ENCODE measurements around the gene CPS1. TPM values are rescaled to one million over a fixed set of nuclear protein-coding genes. Genes with fewer than 3 reads are reported as not detected.

CPS1 gene
- total and polyA plus RNA-seq, 2 donors (not counting 3 experiments of a cell fraction or from before 2014, with no cell fraction given) = 0.18 to 0.53 TPM

DNA sequence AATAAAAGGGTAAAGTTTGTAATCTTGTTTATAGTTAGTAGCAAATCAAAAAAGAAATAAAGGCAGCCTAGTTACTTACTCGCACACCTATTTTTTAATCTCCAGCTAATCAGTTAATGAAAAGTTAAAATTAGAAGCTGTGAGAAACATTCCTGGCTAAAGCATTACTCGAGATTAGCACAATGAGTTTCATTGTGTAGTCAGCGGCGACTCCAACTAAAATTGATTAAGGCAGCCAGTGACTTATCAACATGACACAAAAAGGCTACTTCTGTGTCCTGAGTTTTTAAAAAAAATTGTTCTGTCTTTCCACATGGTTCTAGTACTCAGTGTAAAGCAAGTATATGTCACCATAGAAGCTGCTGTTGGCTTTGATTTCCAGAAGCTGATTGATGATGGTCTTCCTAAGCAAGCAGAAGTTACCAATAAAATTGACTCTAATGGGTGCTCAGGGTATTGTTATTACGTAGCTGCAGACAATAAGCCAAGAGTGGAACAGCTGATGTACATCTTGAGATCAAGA, 159.2 kb downstream of the CPS1 start:
- H3K9me3 ChIP-seq (replicated peaks; ENCODE audit: control insufficient read depth, insufficient read depth, low read length) = no peaks in the 10 kb centered on the region
- no peak for DNase-seq (ENCODE audit: low read depth, low spot score)
- ChIA-PET POLR2A (no interaction called here), CTCF (no interaction called here)
- H3K79me2 ChIP-seq (ENCODE audit: control insufficient read depth, insufficient read depth, low read length) = no peaks in the 10 kb centered on the region
- dilution Hi-C loops (cut with MboI; ENCODE audit: extremely low pct_ligation_motif_present, low sequenced_read_pairs) = no loop called here
- H3K9ac ChIP-seq (replicated peaks; ENCODE audit: extremely low read depth, insufficient read depth, low read length) = no peak overlapping the region
- no peaks in the 10 kb centered on the region for H4K20me1 ChIP-seq (replicated peaks; ENCODE audit: control insufficient read depth, extremely low read depth, insufficient read depth, low read length)
- no peak overlapping the region for H3K4me3 ChIP-seq (replicated peaks in 1 of 3; ENCODE audit: insufficient read depth in 1 of 3, low read depth in 1 of 3, low read length in 3 of 3)
- H3K27ac ChIP-seq (ENCODE audit: insufficient read depth, low read depth, low read length) = no peak overlapping the region
- H2AFZ ChIP-seq (ENCODE audit: low read depth, low read length) = no peak overlapping the region
- no peaks in the 10 kb centered on the region for H3K4me1 ChIP-seq (ENCODE audit: control insufficient read depth, extremely low read depth, insufficient read depth, low read length)
- no peaks in the 10 kb centered on the region for H3K27me3 ChIP-seq (ENCODE audit: control insufficient read depth in 2 of 2, insufficient read depth in 2 of 2, low read length in 2 of 2)
- FAIRE-seq = no peak
- H3K9me1 ChIP-seq (replicated peaks; ENCODE audit: control insufficient read depth, extremely low read depth, insufficient read depth, low read length) = no peaks in the 10 kb centered on the region
- TF ChIP-seq MYC (IDR thresholded peaks at IDR 0.05; ENCODE audit: low read depth, low read length) (no peak), POLR2AphosphoS5 (IDR thresholded peaks at IDR 0.05; ENCODE audit: insufficient read depth, low read depth, low read length) (no peak), EZH2 (IDR thresholded peaks at IDR 0.05; ENCODE audit: borderline replicate concordance, low read depth, low read length, severe bottlenecking) (no peak), POLR2A (IDR thresholded peaks at IDR 0.05; ENCODE audit: low read depth, low read length) (no peak), CTCF (IDR thresholded peaks at IDR 0.05; ENCODE audit: extremely low read depth in 1 of 2, insufficient read depth in 1 of 2, low read depth in 1 of 2, low read length in 2 of 2) (no peak), FOS (IDR thresholded peaks at IDR 0.05; ENCODE audit: borderline replicate concordance, insufficient read depth, low read length) (no peak), GATA2 (IDR thresholded peaks at IDR 0.05; ENCODE audit: insufficient read depth, insufficient read length, low read depth, low read length) (no peak), JUN (IDR thresholded peaks at IDR 0.05; ENCODE audit: borderline replicate concordance, insufficient read depth, insufficient read length, low read depth) (no peak)
- TF ChIP-seq, protein P1, sequence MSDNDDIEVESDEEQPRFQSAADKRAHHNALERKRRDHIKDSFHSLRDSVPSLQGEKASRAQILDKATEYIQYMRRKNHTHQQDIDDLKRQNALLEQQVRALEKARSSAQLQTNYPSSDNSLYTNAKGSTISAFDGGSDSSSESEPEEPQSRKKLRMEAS (IDR thresholded peaks at IDR 0.05; ENCODE audit: insufficient read depth, insufficient read length) = no peak
- H3K4me2 ChIP-seq (ENCODE audit: insufficient read depth, low read length) = no peak overlapping the region
- H3K36me3 ChIP-seq (ENCODE audit: control insufficient read depth in 2 of 2, extremely low read depth in 1 of 2, insufficient read depth in 2 of 2, low read length in 2 of 2) = no peaks in the 10 kb centered on the region
- no TSS peak for BruUV-seq (replicated peaks)
- intact Hi-C loops (cut with micrococcal nuclease) = no loop called here
